HepG2 (cell line): ENCODE measurements around the gene RPTOR. TPM values are rescaled to one million over a fixed set of nuclear protein-coding genes. Genes with fewer than 3 reads are reported as not detected.

ENCODE experiments used
- ATAC-seq: fragments of 200-7000 bp; cut with Tn5 transposase; 3 replicates; pipeline ENCODE4 v1.9.1; 2020; ENCODE audit warnings: mild to moderate bottlenecking, moderate library complexity
- BruUV-seq: library from RNA; stranded (reverse); fragments of 400-500 nt; replicated peaks from 2 replicates; lab custom pipeline; 2021; lab: Mats Ljungman, UMichigan
- CTCF ChIA-PET: fragments of 300-600 bp; formaldehyde crosslinking; extraction: SDS; loops from one replicate; lab custom pipeline; 2021; ENCODE audit warnings: low total read pairs, inconsistent platforms, low intra/inter-chr PET ratio; lab: Yijun Ruan, JAX
- POLR2A ChIA-PET: fragments of 350-600 bp; sonication (Branson Sonifier 250); formaldehyde crosslinking; loops from one replicate; lab custom pipeline; 2020; ENCODE audit warnings: antibody characterized with exemption, inconsistent platforms; lab: Yijun Ruan, JAX
- DNase-seq: peaks from one replicate; pipeline ENCODE4 v3.0.0-alpha.2; 2015; ENCODE audit warnings: low spot score
- FAIRE-seq: peaks from 3 replicates; lab custom pipeline; 2011; peaks lifted over from hg19 to GRCh38; lab: Jason Lieb, UNC
- H2AFZ ChIP-seq: one replicate; pipeline ENCODE4 v1.6.1; 2011; ENCODE audit warnings: low read length, inconsistent platforms
- H3K27ac ChIP-seq: fragments of 300-600 bp; 3 replicates; pipeline ENCODE4 v1.8.0; 2011; ENCODE audit warnings: mixed run types, mild to moderate bottlenecking, mixed read lengths, low read length, inconsistent platforms; ENCODE audit not compliant: insufficient read depth; ENCODE audit errors: extremely low read length
- H3K27me3 ChIP-seq, 2 experiments: fragments of 200-600 bp in 1 of 2; 2 replicates in 1 of 2; 3 replicates in 1 of 2; pipeline versions ENCODE4 v1.6.0 to v1.8.0; 2011; ENCODE audit warnings: low read length in 2 of 2, mild to moderate bottlenecking in 2 of 2, moderate library complexity in 2 of 2, inconsistent platforms in 1 of 2; ENCODE audit not compliant: insufficient read depth in 2 of 2, control insufficient read depth in 1 of 2
- H3K36me3 ChIP-seq, 2 experiments: fragments of 200-600 bp in 1 of 2; replicated peaks in 1 of 2; 2 replicates in 1 of 2; 3 replicates in 1 of 2; pipeline versions ENCODE4 v1.5.1 to v1.8.0; 2011; ENCODE audit warnings: low read length in 2 of 2, inconsistent platforms in 1 of 2; ENCODE audit not compliant: insufficient read depth in 2 of 2, control insufficient read depth in 1 of 2
- H3K4me1 ChIP-seq: 2 replicates; pipeline ENCODE4 v1.5.1; 2012; ENCODE audit warnings: low read length, inconsistent platforms; ENCODE audit not compliant: insufficient read depth
- H3K4me2 ChIP-seq: 2 replicates; pipeline ENCODE4 v1.6.0; 2011; ENCODE audit warnings: low read depth, low read length, inconsistent platforms
- H3K4me3 ChIP-seq, 3 experiments: fragments of 200-600 bp in 1 of 3; sonication (generic), shearing (Covaris generic) in 1 of 3; replicated peaks in 1 of 3; 2 replicates each; pipeline ENCODE4 v1.5.1; 2011 to 2016; ENCODE audit warnings: low read length in 3 of 3, inconsistent platforms in 2 of 3, low read depth in 2 of 3, mild to moderate bottlenecking in 2 of 3, control low read depth in 1 of 3, mixed read lengths in 1 of 3; ENCODE audit not compliant: insufficient read depth in 1 of 3
- H3K79me2 ChIP-seq: one replicate; pipeline ENCODE4 v1.6.1; 2011; ENCODE audit warnings: low read length, inconsistent platforms; ENCODE audit not compliant: insufficient read depth
- H3K9ac ChIP-seq: 2 replicates; pipeline ENCODE4 v1.6.0; 2011; ENCODE audit warnings: mild to moderate bottlenecking, low read depth, low read length, inconsistent platforms; ENCODE audit not compliant: insufficient read depth
- H3K9me3 ChIP-seq: 2 replicates; pipeline ENCODE4 v1.5.1; 2012; ENCODE audit warnings: mild to moderate bottlenecking, low read length
- H4K20me1 ChIP-seq: 2 replicates; pipeline ENCODE4 v1.6.0; 2011; ENCODE audit warnings: inconsistent platforms, mild to moderate bottlenecking, low read length, moderate library complexity; ENCODE audit not compliant: insufficient read depth
- AGO2 ChIP-seq: fragments of 200-400 bp; formaldehyde crosslinking; optimal IDR thresholded peaks from 2 replicates; pipeline ENCODE3; 2017; ENCODE audit warnings: mild to moderate bottlenecking, low read depth, low read length, moderate library complexity
- CCDC6 ChIP-seq: sonication (generic); formaldehyde crosslinking; IDR thresholded peaks from 2 replicates; pipeline ENCODE4 v1.8.1; 2022; ENCODE audit warnings: mild to moderate bottlenecking, missing genetic modification reagents, moderate library complexity
- KDM5B ChIP-seq: sonication (generic); formaldehyde crosslinking; IDR thresholded peaks from 2 replicates; pipeline ENCODE4 v1.4.0; 2020; ENCODE audit warnings: missing genetic modification reagents, mild to moderate bottlenecking, borderline replicate concordance
- NCOA1 ChIP-seq: sonication (generic); formaldehyde crosslinking; IDR thresholded peaks from 2 replicates; pipeline ENCODE4 v1.9.0; 2021; ENCODE audit warnings: missing genetic modification reagents
- RBM22 ChIP-seq: fragments of 200-400 bp; formaldehyde crosslinking; optimal IDR thresholded peaks from 2 replicates; pipeline ENCODE3; 2017; ENCODE audit warnings: mild to moderate bottlenecking, low read length, moderate library complexity
- SP5 ChIP-seq: IDR thresholded peaks from 2 replicates; pipeline ENCODE4 v1.6.1; 2016; ENCODE audit warnings: low read depth, borderline replicate concordance
- WGBS: methylation state at CpG from one replicate; pipeline ENCODE4 v1.1.6; 2017; ENCODE audit warnings: low lambda C conversion rate; 5-methylcytosine and 5-hydroxymethylcytosine counted together
- in situ Hi-C: cut with HindIII; loops from 2 replicates; pipeline ENCODE4 v1.10.0; 2017; ENCODE audit warnings: low pct_unique_long_range_greater_than_20kb; ENCODE audit not compliant: extremely low pct_ligation_motif_present
- intact Hi-C: fragments of 100-400 bp; cut with micrococcal nuclease; formaldehyde crosslinking; loops from one replicate; pipeline ENCODE4 v1.10.0; 2022; ENCODE audit not compliant: unreplicated experiment
- polyA plus RNA-seq, 8 experiments: library from polyadenylated mRNA; depleted of rRNA in 3 of 8; stranded (reverse) in 7 of 8; unstranded in 1 of 8; fragments of >200 nt; fragmentation: Illumina TruSeq in 4 of 8; extraction: Trizol in 4 of 8; gene quantifications; 2 replicates each; pipeline versions ENCODE4 v1.2.1 to v1.2.3, GENCODE V29; 2011 to 2016; ENCODE audit warnings: low read depth in 4 of 8, missing spikeins in 1 of 8, mixed read lengths in 1 of 8; ENCODE audit not compliant: insufficient read depth in 1 of 8
- total RNA-seq, 5 experiments: library from RNA; depleted of rRNA; stranded (reverse); fragments of >200 nt; fragmentation: Illumina TruSeq; extraction: Trizol; gene quantifications; 2 replicates each; pipeline ENCODE4 v1.2.3, GENCODE V29; 2016; ENCODE audit warnings: low read depth in 1 of 5
- TF ChIP-seq, protein P1 (sequence below): sonication (generic); formaldehyde crosslinking; IDR thresholded peaks from 2 replicates; pipeline ENCODE4 v1.4.0; 2020; ENCODE audit warnings: missing genetic modification reagents
- TF ChIP-seq, protein P2 (sequence below): sonication (generic); formaldehyde crosslinking; IDR thresholded peaks from 2 replicates; pipeline ENCODE4 v1.8.1; 2023; ENCODE audit warnings: mild to moderate bottlenecking, missing genetic modification reagents
- TF ChIP-seq, protein P3 (sequence below): sonication (generic); formaldehyde crosslinking; IDR thresholded peaks from 2 replicates; pipeline ENCODE4 v1.9.0; 2021; ENCODE audit warnings: missing genetic modification reagents, mild to moderate bottlenecking, borderline replicate concordance

The RPTOR gene
- total and polyA plus RNA-seq, 2 of the 13 experiments (the other 11 are each of a cell fraction or from before 2014, with no cell fraction given): 6.6 to 25.3 TPM

DNA sequence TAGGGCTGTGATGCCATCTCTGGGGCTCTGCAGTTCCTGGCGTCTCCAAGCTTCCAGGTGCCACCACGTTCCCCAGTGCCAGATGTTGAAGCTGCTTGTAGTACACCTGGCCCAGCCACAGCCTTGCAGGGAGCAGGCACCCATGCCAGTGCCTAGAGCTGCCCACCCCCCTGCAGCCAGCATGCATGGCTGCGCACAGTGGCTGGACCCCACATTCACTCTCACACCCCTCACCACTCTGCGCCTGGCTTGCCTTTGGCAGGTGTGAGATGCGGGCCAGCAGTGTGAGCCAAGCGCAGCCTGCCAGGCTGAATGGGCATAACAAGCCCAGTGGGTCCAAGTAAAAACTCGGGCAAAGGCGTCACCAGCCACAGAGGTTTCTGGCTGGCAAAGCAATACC is 371.6 kb downstream of the RPTOR start:
- POLR2A ChIA-PET: no interaction called here
- TF ChIP-seq AGO2: peak; percentile 42
- no peak for TF ChIP-seq CCDC6 (CRISPR knock-in tag)
- TF ChIP-seq, all 625 proteins: peak for 1
- no peaks in the 10 kb centered on the region for H3K79me2 ChIP-seq
- in situ Hi-C loops: no loop called here
- 99% methylated on average over 6 of the region's 8 CpGs for WGBS
- no peaks in the 10 kb centered on the region for H3K9me3 ChIP-seq
- H3K4me2 ChIP-seq: no peak overlapping the region
- ATAC-seq (no peak), FAIRE-seq (no peak), DNase-seq (no peak)
- H3K27me3 ChIP-seq: no peaks in the 10 kb centered on the region
- peaks cover 10% of the 10 kb centered on the region for H3K4me1 ChIP-seq
- peaks cover 3% of the 10 kb centered on the region; the same call in 1 of the 2 replicates for H4K20me1 ChIP-seq
- CTCF ChIA-PET: no interaction called here
- no peak overlapping the region for H3K27ac ChIP-seq
- H3K9ac ChIP-seq: no peak overlapping the region
- H3K36me3 ChIP-seq: peaks cover 25 to 40% of the 10 kb centered on the region in 2 experiments; a peak in 4 of 5 replicates
- BruUV-seq: no TSS peak
- H2AFZ ChIP-seq: no peak overlapping the region
- no peak overlapping the region for H3K4me3 ChIP-seq
- intact Hi-C loops: no loop called here

DNA sequence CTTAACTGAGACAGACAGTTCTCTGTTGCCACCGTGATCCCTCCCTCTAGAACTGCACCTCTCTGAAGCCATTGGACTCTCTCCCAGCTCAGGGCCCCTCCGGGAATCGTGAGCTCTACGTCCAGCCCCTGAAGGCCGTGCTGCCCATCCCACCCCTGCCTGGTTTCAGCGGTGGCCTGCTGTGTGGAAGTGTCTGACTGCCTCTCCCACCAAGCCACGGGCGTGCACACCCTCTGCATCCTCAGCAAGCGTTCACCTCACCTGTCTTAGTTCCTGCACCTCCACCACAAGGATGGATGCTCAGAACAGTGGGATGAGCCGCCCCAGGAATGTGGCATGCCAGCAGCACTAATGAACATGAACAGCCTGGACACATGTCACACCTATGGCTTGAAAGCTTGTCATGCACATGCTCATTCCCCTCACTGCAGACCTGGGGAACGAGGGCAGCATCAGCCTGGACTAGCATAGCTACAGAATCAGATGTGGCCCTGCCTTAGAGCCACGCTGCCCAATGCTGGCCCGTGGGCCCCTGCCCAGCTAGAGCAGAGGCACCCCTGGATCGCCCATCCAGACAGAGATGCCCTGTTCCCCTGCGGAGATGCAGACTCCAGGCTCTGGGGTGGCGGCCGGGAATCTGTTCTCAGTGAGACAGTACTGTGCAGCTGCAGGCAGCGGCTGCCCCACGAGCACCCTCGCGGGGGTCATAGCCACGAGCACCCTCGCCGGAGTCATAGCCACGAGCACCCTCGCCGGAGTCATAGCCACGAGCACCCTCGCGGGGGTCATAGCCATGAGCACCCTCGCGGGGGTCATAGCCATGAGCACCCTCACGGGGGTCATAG is 373.3 kb downstream of the RPTOR start:
- no peaks in the 10 kb centered on the region for H3K27me3 ChIP-seq
- H3K79me2 ChIP-seq: no peaks in the 10 kb centered on the region
- ATAC-seq (no peak), DNase-seq (no peak), FAIRE-seq (no peak)
- peaks cover 10% of the 10 kb centered on the region for H3K4me1 ChIP-seq
- peaks cover 24 to 34% of the 10 kb centered on the region in 2 experiments; a peak in 4 of 5 replicates for H3K36me3 ChIP-seq
- in situ Hi-C loops (no loop called here), intact Hi-C loops (no loop called here)
- no peak overlapping the region for H3K9ac ChIP-seq
- no peak overlapping the region for H3K27ac ChIP-seq
- peaks cover 3% of the 10 kb centered on the region; the same call in 1 of the 2 replicates for H4K20me1 ChIP-seq
- no peak overlapping the region for H3K4me2 ChIP-seq
- ChIA-PET POLR2A (no interaction called here), CTCF (no interaction called here)
- no TSS peak for BruUV-seq
- H2AFZ ChIP-seq: no peak overlapping the region
- 98% methylated on average over 28 of the region's 33 CpGs for WGBS
- no peak overlapping the region for H3K4me3 ChIP-seq
- TF ChIP-seq KDM5B (CRISPR knock-in tag) (no peak), SP5 (CRISPR knock-in tag) (no peak), NCOA1 (CRISPR knock-in tag) (no peak), RBM22 (peak; percentile 52)
- TF ChIP-seq, protein P1, sequence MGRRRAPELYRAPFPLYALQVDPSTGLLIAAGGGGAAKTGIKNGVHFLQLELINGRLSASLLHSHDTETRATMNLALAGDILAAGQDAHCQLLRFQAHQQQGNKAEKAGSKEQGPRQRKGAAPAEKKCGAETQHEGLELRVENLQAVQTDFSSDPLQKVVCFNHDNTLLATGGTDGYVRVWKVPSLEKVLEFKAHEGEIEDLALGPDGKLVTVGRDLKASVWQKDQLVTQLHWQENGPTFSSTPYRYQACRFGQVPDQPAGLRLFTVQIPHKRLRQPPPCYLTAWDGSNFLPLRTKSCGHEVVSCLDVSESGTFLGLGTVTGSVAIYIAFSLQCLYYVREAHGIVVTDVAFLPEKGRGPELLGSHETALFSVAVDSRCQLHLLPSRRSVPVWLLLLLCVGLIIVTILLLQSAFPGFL (CRISPR knock-in tag): no peak
- TF ChIP-seq, protein P2, sequence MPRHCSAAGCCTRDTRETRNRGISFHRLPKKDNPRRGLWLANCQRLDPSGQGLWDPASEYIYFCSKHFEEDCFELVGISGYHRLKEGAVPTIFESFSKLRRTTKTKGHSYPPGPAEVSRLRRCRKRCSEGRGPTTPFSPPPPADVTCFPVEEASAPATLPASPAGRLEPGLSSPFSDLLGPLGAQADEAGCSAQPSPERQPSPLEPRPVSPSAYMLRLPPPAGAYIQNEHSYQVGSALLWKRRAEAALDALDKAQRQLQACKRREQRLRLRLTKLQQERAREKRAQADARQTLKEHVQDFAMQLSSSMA (CRISPR knock-in tag): no peak
- TF ChIP-seq, protein P3, sequence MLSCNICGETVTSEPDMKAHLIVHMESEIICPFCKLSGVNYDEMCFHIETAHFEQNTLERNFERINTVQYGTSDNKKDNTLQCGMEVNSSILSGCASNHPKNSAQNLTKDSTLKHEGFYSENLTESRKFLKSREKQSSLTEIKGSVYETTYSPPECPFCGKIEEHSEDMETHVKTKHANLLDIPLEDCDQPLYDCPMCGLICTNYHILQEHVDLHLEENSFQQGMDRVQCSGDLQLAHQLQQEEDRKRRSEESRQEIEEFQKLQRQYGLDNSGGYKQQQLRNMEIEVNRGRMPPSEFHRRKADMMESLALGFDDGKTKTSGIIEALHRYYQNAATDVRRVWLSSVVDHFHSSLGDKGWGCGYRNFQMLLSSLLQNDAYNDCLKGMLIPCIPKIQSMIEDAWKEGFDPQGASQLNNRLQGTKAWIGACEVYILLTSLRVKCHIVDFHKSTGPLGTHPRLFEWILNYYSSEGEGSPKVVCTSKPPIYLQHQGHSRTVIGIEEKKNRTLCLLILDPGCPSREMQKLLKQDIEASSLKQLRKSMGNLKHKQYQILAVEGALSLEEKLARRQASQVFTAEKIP: no peak
- H3K9me3 ChIP-seq: no peaks in the 10 kb centered on the region
